K562 (cell line): ENCODE data around the gene UNC45B. TPM values are rescaled to one million over a fixed set of nuclear protein-coding genes. Genes with fewer than 3 reads are reported as not detected.

Source experiments
- CCNT2 ChIP-seq: IDR thresholded peaks from 2 replicates; pipeline ENCODE4 v1.6.1; 2011; ENCODE audit warnings: borderline replicate concordance, low read depth, mild to moderate bottlenecking, moderate library complexity, mixed read lengths, low read length; ENCODE audit not compliant: insufficient read length; ENCODE audit errors: extremely low read depth
- CLOCK ChIP-seq: fragments of 250-450 bp; sonication (Bioruptor Pico); IDR thresholded peaks from 2 replicates; pipeline ENCODE4 v1.4.0; 2020; ENCODE audit warnings: mild to moderate bottlenecking, moderate library complexity, borderline replicate concordance
- KAT2B ChIP-seq: IDR thresholded peaks from one replicate; pipeline ENCODE4 v1.6.1; 2012; ENCODE audit warnings: low read depth, mild to moderate bottlenecking, control low read depth, inconsistent platforms, low read length, moderate library complexity
- MTA2 ChIP-seq: fragments of 450-650 bp; IDR thresholded peaks from 2 replicates; pipeline ENCODE4 v1.6.1; 2016; ENCODE audit warnings: low read depth
- NCOA1 ChIP-seq: fragments of 450-650 bp; IDR thresholded peaks from 2 replicates; pipeline ENCODE4 v1.6.1; 2016; ENCODE audit warnings: low read depth
- SREBF2 ChIP-seq: sonication (generic); formaldehyde crosslinking; IDR thresholded peaks from 2 replicates; pipeline ENCODE4 v1.4.0; 2020; ENCODE audit warnings: mild to moderate bottlenecking, missing genetic modification reagents
- TEAD4 ChIP-seq, 2 experiments: sonication (generic) in 1 of 2; formaldehyde crosslinking in 1 of 2; IDR thresholded peaks; 2 replicates each; pipeline versions ENCODE4 v1.6.1 to v1.8.0; 2012 to 2022; ENCODE audit warnings: borderline replicate concordance in 1 of 2, inconsistent platforms in 1 of 2, low read length in 1 of 2, mild to moderate bottlenecking in 1 of 2, missing genetic modification reagents in 1 of 2
- ZNF79 ChIP-seq: fragments of 250-450 bp; sonication (Bioruptor Pico); IDR thresholded peaks from 2 replicates; pipeline ENCODE4 v1.4.0; 2020; ENCODE audit warnings: low read depth, mild to moderate bottlenecking, moderate library complexity
- polyA plus RNA-seq, 8 experiments: library from polyadenylated mRNA; depleted of rRNA in 4 of 8; stranded (reverse) in 5 of 8; unstranded in 3 of 8; fragments of >200 nt; fragmentation: Nextera tagmentation in 2 of 8; fragmentation: Illumina TruSeq in 1 of 8; extraction: Ambion mirVana in 2 of 8; extraction: Trizol in 1 of 8; gene quantifications; 2 replicates each; pipeline versions ENCODE4 v1.2.1 to v1.2.3, GENCODE V29; 2011 to 2014; ENCODE audit warnings: inconsistent platforms in 1 of 8, missing spikeins in 1 of 8
- total RNA-seq, 7 experiments: library from RNA; depleted of rRNA in 6 of 7; stranded (reverse); fragments of >200 nt in 6 of 7; fragmentation: Illumina TruSeq in 2 of 7; extraction: Trizol in 2 of 7; gene quantifications; 2 replicates each; pipeline versions ENCODE4 v1.2.1 to v1.2.3, GENCODE V29; 2011 to 2021; ENCODE audit warnings: low replicate concordance in 1 of 7
- TF ChIP-seq, protein P1 (sequence below), 2 experiments: fragments of 450-650 bp; formaldehyde crosslinking in 1 of 2; IDR thresholded peaks; 2 replicates each; pipeline versions ENCODE4 v1.4.0 to v1.6.1; 2014 to 2020; ENCODE audit warnings: mild to moderate bottlenecking in 2 of 2, borderline replicate concordance in 1 of 2, low read depth in 1 of 2

The UNC45B gene
- total and polyA plus RNA-seq, 9 of the 15 experiments (the other 6 are each of a cell fraction or from before 2014, with no cell fraction given): not detected

- TF ChIP-seq CLOCK (no peak), TEAD4 (IDR thresholded peaks at IDR 0.05; ENCODE audit: low read length) (no peak), TEAD4 (CRISPR knock-in tag; IDR thresholded peaks at IDR 0.05; ENCODE audit: borderline replicate concordance) (no peak), ZNF79 (CRISPR knock-in tag) (no peak), KAT2B (no peak), NCOA1 (no peak), SREBF2 (CRISPR knock-in tag) (no peak), CCNT2 (no peak), MTA2 (no peak)
- TF ChIP-seq, protein P1, sequence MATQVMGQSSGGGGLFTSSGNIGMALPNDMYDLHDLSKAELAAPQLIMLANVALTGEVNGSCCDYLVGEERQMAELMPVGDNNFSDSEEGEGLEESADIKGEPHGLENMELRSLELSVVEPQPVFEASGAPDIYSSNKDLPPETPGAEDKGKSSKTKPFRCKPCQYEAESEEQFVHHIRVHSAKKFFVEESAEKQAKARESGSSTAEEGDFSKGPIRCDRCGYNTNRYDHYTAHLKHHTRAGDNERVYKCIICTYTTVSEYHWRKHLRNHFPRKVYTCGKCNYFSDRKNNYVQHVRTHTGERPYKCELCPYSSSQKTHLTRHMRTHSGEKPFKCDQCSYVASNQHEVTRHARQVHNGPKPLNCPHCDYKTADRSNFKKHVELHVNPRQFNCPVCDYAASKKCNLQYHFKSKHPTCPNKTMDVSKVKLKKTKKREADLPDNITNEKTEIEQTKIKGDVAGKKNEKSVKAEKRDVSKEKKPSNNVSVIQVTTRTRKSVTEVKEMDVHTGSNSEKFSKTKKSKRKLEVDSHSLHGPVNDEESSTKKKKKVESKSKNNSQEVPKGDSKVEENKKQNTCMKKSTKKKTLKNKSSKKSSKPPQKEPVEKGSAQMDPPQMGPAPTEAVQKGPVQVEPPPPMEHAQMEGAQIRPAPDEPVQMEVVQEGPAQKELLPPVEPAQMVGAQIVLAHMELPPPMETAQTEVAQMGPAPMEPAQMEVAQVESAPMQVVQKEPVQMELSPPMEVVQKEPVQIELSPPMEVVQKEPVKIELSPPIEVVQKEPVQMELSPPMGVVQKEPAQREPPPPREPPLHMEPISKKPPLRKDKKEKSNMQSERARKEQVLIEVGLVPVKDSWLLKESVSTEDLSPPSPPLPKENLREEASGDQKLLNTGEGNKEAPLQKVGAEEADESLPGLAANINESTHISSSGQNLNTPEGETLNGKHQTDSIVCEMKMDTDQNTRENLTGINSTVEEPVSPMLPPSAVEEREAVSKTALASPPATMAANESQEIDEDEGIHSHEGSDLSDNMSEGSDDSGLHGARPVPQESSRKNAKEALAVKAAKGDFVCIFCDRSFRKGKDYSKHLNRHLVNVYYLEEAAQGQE (IDR thresholded peaks at IDR 0.05; ENCODE audit: borderline replicate concordance): no peak
- TF ChIP-seq, protein P1 (CRISPR knock-in tag; IDR thresholded peaks at IDR 0.05; ENCODE audit: low read depth): no peak
- TF ChIP-seq, all 486 proteins: peak for 0
These were observed 79.9 kb downstream of the UNC45B start (continued) for GRCh38 chr17:35227546-35227945.
